ENCODE measurements around the gene GPC6. TPM values are rescaled to one million over a fixed set of nuclear protein-coding genes. Genes with fewer than 3 reads are reported as not detected.
A peak's percentile ranks its signal among the peaks of the same experiment; 100 is the strongest.

Gene GPC6
- total and polyA plus RNA-seq, 4 donors, result 5.9 to 29.1 (median 18.2) TPM

GRCh38 chr13:94330552-94331071 is 1104.0 kb downstream of the GPC6 start:
- WGBS, result 74% methylated on average over 3 of the region's 3 CpGs

GRCh38 chr13:94331281-94331680 is 1104.7 kb downstream of the GPC6 start:
- Histone ChIP-seq H3K36me3 (ENCODE audit: control insufficient read depth in 4 of 4, insufficient read depth in 3 of 4, low read depth in 1 of 4, low read length in 3 of 4) (no peaks in the 10 kb centered on the region), H3K27ac (ENCODE audit: low read depth in 1 of 2, low read length in 2 of 2) (no peak overlapping the region), H3K9ac (ENCODE audit: low read depth in 1 of 2, low read length in 2 of 2) (no peak overlapping the region), H3K27me3 (ENCODE audit: control insufficient read depth in 4 of 4, insufficient read depth in 4 of 4, low read length in 3 of 4) (no peaks in the 10 kb centered on the region), H3K9me3 (ENCODE audit: control insufficient read depth in 4 of 4, low read length in 3 of 4) (no peaks in the 10 kb centered on the region), H3K4me1 (ENCODE audit: control insufficient read depth in 4 of 4, insufficient read depth in 4 of 4, low read length in 3 of 4) (peaks cover 2 to 22% (median 15%) of the 10 kb centered on the region in 4 donors), H3K4me3 (ENCODE audit: low read depth in 1 of 3, low read length in 3 of 3) (no peak overlapping the region)
- 94% methylated on average over 3 of the region's 3 CpGs for WGBS
- DNase-seq (ENCODE audit: low spot score), result no peak
- TF ChIP-seq HNF4G (IDR thresholded peaks at IDR 0.05) (no peak), EGR1 (IDR thresholded peaks at IDR 0.05; ENCODE audit: low read depth in 2 of 2) (no peak), FOXA2 (IDR thresholded peaks at IDR 0.05) (no peak), HNF4A (conservative IDR thresholded peaks at IDR 0.05) (no peak), NR2F2 (IDR thresholded peaks at IDR 0.05) (no peak), RAD21 (IDR thresholded peaks at IDR 0.05) (no peak), SP1 (IDR thresholded peaks at IDR 0.05) (no peak), FOXA1 (IDR thresholded peaks at IDR 0.05) (no peak), CTCF (IDR thresholded peaks at IDR 0.05; ENCODE audit: low read depth, low read length, missing input control) (no peak), RXRA (IDR thresholded peaks at IDR 0.05) (no peak), YY1 (IDR thresholded peaks at IDR 0.05) (no peak), GABPA (IDR thresholded peaks at IDR 0.05 in 1 of 2, conservative IDR thresholded peaks at IDR 0.05 in 1 of 2) (no peak)
- TF ChIP-seq, protein P1, sequence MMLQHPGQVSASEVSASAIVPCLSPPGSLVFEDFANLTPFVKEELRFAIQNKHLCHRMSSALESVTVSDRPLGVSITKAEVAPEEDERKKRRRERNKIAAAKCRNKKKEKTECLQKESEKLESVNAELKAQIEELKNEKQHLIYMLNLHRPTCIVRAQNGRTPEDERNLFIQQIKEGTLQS (IDR thresholded peaks at IDR 0.05), result no peak
- TF ChIP-seq, protein P2, sequence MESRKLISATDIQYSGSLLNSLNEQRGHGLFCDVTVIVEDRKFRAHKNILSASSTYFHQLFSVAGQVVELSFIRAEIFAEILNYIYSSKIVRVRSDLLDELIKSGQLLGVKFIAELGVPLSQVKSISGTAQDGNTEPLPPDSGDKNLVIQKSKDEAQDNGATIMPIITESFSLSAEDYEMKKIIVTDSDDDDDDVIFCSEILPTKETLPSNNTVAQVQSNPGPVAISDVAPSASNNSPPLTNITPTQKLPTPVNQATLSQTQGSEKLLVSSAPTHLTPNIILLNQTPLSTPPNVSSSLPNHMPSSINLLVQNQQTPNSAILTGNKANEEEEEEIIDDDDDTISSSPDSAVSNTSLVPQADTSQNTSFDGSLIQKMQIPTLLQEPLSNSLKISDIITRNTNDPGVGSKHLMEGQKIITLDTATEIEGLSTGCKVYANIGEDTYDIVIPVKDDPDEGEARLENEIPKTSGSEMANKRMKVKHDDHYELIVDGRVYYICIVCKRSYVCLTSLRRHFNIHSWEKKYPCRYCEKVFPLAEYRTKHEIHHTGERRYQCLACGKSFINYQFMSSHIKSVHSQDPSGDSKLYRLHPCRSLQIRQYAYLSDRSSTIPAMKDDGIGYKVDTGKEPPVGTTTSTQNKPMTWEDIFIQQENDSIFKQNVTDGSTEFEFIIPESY (IDR thresholded peaks at IDR 0.05), result no peak

More at GRCh38 chr13:94330552-94331071, 1104.0 kb downstream of the GPC6 start:
- Histone ChIP-seq H3K27me3 (ENCODE audit: control insufficient read depth in 4 of 4, insufficient read depth in 4 of 4, low read length in 3 of 4) (no peaks in the 10 kb centered on the region), H3K4me1 (ENCODE audit: control insufficient read depth in 4 of 4, insufficient read depth in 4 of 4, low read length in 3 of 4) (peaks cover 2 to 20% (median 14%) of the 10 kb centered on the region in 4 donors), H3K4me3 (ENCODE audit: low read depth in 1 of 3, low read length in 3 of 3) (no peak overlapping the region), H3K9me3 (ENCODE audit: control insufficient read depth in 4 of 4, low read length in 3 of 4) (no peaks in the 10 kb centered on the region), H3K9ac (ENCODE audit: low read depth in 1 of 2, low read length in 2 of 2) (no peak overlapping the region), H3K27ac (ENCODE audit: low read depth in 1 of 2, low read length in 2 of 2) (peak overlapping the region in 1 of 2 donors; percentile 26), H3K36me3 (ENCODE audit: control insufficient read depth in 4 of 4, insufficient read depth in 3 of 4, low read depth in 1 of 4, low read length in 3 of 4) (no peaks in the 10 kb centered on the region)
- TF ChIP-seq YY1 (IDR thresholded peaks at IDR 0.05) (peak; percentile 7), HNF4G (IDR thresholded peaks at IDR 0.05) (peak; percentile 4), RAD21 (IDR thresholded peaks at IDR 0.05) (no peak)
- DNase-seq (ENCODE audit: low spot score), result no peak

Data from liver (tissue), 9 donors.